Erythroblast (primary cell): Measurements from ENCODE around the gene PRAC1.

Experiments used
- GATA1 ChIP-seq: IDR thresholded peaks from 2 replicates; pipeline ENCODE4 v1.6.1; 2011; ENCODE audit warnings: low read depth, mild to moderate bottlenecking, control low read depth, low read length, moderate library complexity
- POLR2A ChIP-seq: IDR thresholded peaks from 2 replicates; pipeline ENCODE4 v1.6.1; 2011; ENCODE audit warnings: mild to moderate bottlenecking, low read length

GRCh38 chr17:48718227-48718760, 4.0 kb downstream of the PRAC1 start:
- TF ChIP-seq POLR2A: no peak
- no peak for TF ChIP-seq GATA1
